GM18868 (cell line): ENCODE measurements around the gene GPSM1.

ENCODE experiments used
- ATAC-seq: cut with Tn5 transposase; IDR thresholded peaks from one replicate; pipeline ENCODE4 v1.9.1; 2021; ENCODE audit warnings: mild to moderate bottlenecking, moderate library complexity; ENCODE audit not compliant: unreplicated experiment

Gene GPSM1

GRCh38 chr9:136303825-136304416 is 23.4 kb upstream of the GPSM1 start, which contains the start of gene CCDC187:
CCDC187 (minus strand) TSS chr9:136304094; CDS start chr9:136303830, 264 bp downstream.
- no peak for ATAC-seq

- no peak for ATAC-seq
Observed at GRCh38 chr9:136304456-136304855, 22.9 kb upstream of the GPSM1 start.

- ATAC-seq: no peak
Observed at GRCh38 chr9:136304981-136305380, 22.4 kb upstream of the GPSM1 start.

GRCh38 chr9:136305804-136306203 is 21.5 kb upstream of the GPSM1 start:
- ATAC-seq: no peak

GRCh38 chr9:136306211-136307208 is 20.8 kb upstream of the GPSM1 start:
- no peak for ATAC-seq

- no peak for ATAC-seq
Observed at GRCh38 chr9:136307215-136307750, 20.1 kb upstream of the GPSM1 start.

GRCh38 chr9:136308006-136308701 is 19.2 kb upstream of the GPSM1 start:
- no peak for ATAC-seq

- ATAC-seq: no peak
Observed at GRCh38 chr9:136308702-136309053, 18.7 kb upstream of the GPSM1 start.

GRCh38 chr9:136309101-136309801 is 18.1 kb upstream of the GPSM1 start:
- ATAC-seq: no peak

GRCh38 chr9:136309806-136310220 is 17.5 kb upstream of the GPSM1 start:
- ATAC-seq: no peak

GRCh38 chr9:136310273-136311030 is 16.9 kb upstream of the GPSM1 start:
- no peak for ATAC-seq

- no peak for ATAC-seq
Observed at GRCh38 chr9:136311051-136312008, 16.0 kb upstream of the GPSM1 start.

GRCh38 chr9:136312009-136312375 is 15.3 kb upstream of the GPSM1 start:
- no peak for ATAC-seq

GRCh38 chr9:136312436-136312835 is 14.9 kb upstream of the GPSM1 start:
- no peak for ATAC-seq

- ATAC-seq: no peak
Observed at GRCh38 chr9:136313111-136314055, 14.0 kb upstream of the GPSM1 start.

- ATAC-seq: no peak
Observed at GRCh38 chr9:136314056-136314416, 13.3 kb upstream of the GPSM1 start.

GRCh38 chr9:136314944-136315343 is 12.4 kb upstream of the GPSM1 start:
- no peak for ATAC-seq

GRCh38 chr9:136316271-136316751 is 11.0 kb upstream of the GPSM1 start:
- no peak for ATAC-seq
